ENCODE results near the gene SYT1.

The SYT1 gene

GRCh38 chr12:79356216-79356615, 491.6 kb downstream of the SYT1 start:
- TF ChIP-seq CTCF (conservative IDR thresholded peaks at IDR 0.05; ENCODE audit: low read depth, low read length): no peak
- no peak overlapping the region for H3K4me3 ChIP-seq (ENCODE audit: low read depth, low read length)
- DNase-seq (ENCODE audit: low read depth): no peak

DNA sequence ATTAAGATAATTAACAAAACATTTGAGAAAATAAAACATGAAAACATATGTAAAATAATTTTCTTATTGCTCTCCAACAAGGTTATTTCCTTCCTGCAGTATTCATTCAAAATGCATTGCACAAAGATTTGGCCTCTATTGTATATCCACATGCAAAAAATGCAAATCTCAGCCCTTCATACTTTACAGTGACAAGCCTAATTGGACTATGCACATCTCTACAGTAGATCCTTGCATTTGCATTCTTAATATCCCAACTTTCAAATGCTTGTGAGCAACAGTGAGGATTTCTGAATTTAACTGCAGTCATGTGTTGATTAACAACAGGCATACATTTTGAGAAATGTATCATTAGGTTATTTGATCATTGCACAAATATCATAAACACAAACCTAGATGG, 492.5 kb downstream of the SYT1 start:
- TF ChIP-seq CTCF (conservative IDR thresholded peaks at IDR 0.05; ENCODE audit: low read depth, low read length): no peak

GRCh38 chr12:79358716-79359300, 494.2 kb downstream of the SYT1 start:
- H3K4me3 ChIP-seq (ENCODE audit: low read depth, low read length): no peak overlapping the region
- peak; percentile 52 for DNase-seq (ENCODE audit: low read depth)
- peak; percentile 23 for TF ChIP-seq CTCF (conservative IDR thresholded peaks at IDR 0.05; ENCODE audit: low read depth, low read length)

More for the DNA sequence above, 492.5 kb downstream of the SYT1 start:
- DNase-seq (ENCODE audit: low read depth): no peak
- no peak overlapping the region for H3K4me3 ChIP-seq (ENCODE audit: low read depth, low read length)

DNA sequence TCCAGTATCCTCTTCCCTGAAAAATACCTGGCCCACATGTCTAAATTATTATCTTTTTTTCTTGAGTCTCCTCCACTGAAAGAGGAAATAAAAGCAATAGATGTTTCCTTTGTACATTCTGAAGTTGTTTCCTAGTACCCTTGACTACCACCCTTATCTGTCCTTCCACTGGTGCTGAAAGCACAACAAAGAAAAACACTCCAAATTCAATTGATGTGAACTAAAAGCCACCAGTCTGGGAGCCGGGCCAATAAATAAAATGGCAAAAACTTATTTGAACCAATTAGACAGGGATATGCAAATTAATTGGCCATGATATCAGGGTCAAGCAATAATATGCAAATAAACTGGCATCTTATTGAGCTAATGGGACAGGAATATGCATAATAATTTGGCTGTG, 495.7 kb downstream of the SYT1 start:
- TF ChIP-seq CTCF (conservative IDR thresholded peaks at IDR 0.05; ENCODE audit: low read depth, low read length): no peak
- H3K4me3 ChIP-seq (ENCODE audit: low read depth, low read length): no peak overlapping the region
- no peak for DNase-seq (ENCODE audit: low read depth)

GRCh38 chr12:79360936-79361335, 496.4 kb downstream of the SYT1 start:
- DNase-seq (ENCODE audit: low read depth): no peak
- no peak for TF ChIP-seq CTCF (conservative IDR thresholded peaks at IDR 0.05; ENCODE audit: low read depth, low read length)
- H3K4me3 ChIP-seq (ENCODE audit: low read depth, low read length): no peak overlapping the region

DNA sequence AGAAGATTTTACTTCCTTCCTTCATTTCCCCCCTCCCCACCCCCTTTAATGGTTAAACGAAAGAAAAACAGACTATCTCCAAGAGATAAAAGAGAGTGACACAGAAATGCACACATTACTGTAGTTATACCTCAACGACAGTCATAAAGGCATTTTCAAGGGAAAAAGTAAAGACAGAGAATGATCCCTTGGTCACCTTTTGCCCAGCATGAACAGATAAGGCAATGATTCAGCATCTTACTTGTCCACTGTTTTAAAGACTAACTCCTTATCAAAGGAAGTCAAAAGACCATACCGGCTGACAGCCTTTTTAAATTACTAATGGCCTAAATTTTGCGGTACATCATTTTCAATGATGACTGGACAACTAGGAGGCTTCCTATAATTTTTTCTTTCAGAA, 499.6 kb downstream of the SYT1 start:
- no peak for DNase-seq (ENCODE audit: low read depth)
- no peak for TF ChIP-seq CTCF (conservative IDR thresholded peaks at IDR 0.05; ENCODE audit: low read depth, low read length)
- H3K4me3 ChIP-seq (ENCODE audit: low read depth, low read length): no peak overlapping the region

DNA sequence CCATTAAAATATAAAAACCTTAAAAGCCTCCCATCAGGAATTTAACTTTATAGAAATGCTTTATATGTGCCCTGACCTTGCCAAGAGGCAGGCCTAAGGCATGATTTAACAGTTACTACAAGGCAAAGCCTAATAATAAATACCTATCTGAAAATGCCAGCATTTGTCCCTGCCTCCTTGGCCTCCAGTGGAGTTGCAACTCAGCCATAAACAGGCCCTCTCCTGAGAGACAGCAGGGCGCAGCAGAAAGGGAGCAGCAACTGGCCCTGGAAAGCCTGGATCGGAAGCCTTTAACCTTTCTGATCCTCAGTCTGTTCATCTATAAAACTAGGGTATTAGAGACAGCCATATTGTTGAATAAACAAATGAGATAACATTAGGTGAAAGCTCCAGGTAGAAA, 501.8 kb downstream of the SYT1 start:
- no peak overlapping the region for H3K4me3 ChIP-seq (ENCODE audit: low read depth, low read length)
- DNase-seq (ENCODE audit: low read depth): no peak
- no peak for TF ChIP-seq CTCF (conservative IDR thresholded peaks at IDR 0.05; ENCODE audit: low read depth, low read length)
